Natural killer cell (primary cell): ENCODE data around the gene KRT33B. TPM values are rescaled to one million over a fixed set of nuclear protein-coding genes. Genes with fewer than 3 reads are reported as not detected.

Experiments
- ATAC-seq, 3 donors: fragments of 150-1000 bp in 2 of 3; fragments of 200-7000 bp in 1 of 3; cut with Tn5 transposase; 1 replicate in 1 of 3; 2 replicates in 2 of 3; pipeline ENCODE4 v1.10.0; 2021; ENCODE audit warnings: mild to moderate bottlenecking in 2 of 3, moderate library complexity in 2 of 3
- DNase-seq, 2 donors: peaks; one replicate each; pipeline versions ENCODE4 v3.0.0 to v3.0.0-alpha.2; 2013 to 2021; ENCODE audit warnings: mixed read lengths in 1 of 2
- H3K27ac ChIP-seq: one replicate; pipeline ENCODE4 v1.5.1; 2013; ENCODE audit warnings: mild to moderate bottlenecking, low read length
- H3K27me3 ChIP-seq: one replicate; pipeline ENCODE4 v1.6.1; 2013; ENCODE audit warnings: low read length; ENCODE audit not compliant: control insufficient read depth, insufficient read depth
- H3K36me3 ChIP-seq: one replicate; pipeline ENCODE4 v1.6.1; 2013; ENCODE audit warnings: low read length; ENCODE audit not compliant: control insufficient read depth, insufficient read depth
- H3K4me1 ChIP-seq: one replicate; pipeline ENCODE4 v1.6.1; 2013; ENCODE audit warnings: low read length; ENCODE audit not compliant: control insufficient read depth, insufficient read depth
- H3K4me3 ChIP-seq: one replicate; pipeline ENCODE4 v1.5.1; 2013; ENCODE audit warnings: low read length
- H3K9me3 ChIP-seq: one replicate; pipeline ENCODE4 v1.6.1; 2013; ENCODE audit warnings: low read length; ENCODE audit not compliant: control insufficient read depth, insufficient read depth
- H3K27ac Mint-ChIP-seq, 2 donors: one replicate each; pipeline ENCODE4 v1.8.0; 2022; ENCODE audit warnings: mild to moderate bottlenecking in 2 of 2, mixed read lengths in 2 of 2, moderate library complexity in 1 of 2
- H3K27me3 Mint-ChIP-seq, 2 donors: one replicate each; pipeline ENCODE4 v1.8.0; 2022; ENCODE audit warnings: low read depth in 2 of 2, mixed read lengths in 2 of 2
- H3K36me3 Mint-ChIP-seq: one replicate; pipeline ENCODE4 v1.8.0; 2022; ENCODE audit warnings: mixed read lengths
- H3K4me1 Mint-ChIP-seq, 2 donors: one replicate each; pipeline ENCODE4 v1.8.0; 2022; ENCODE audit warnings: mixed read lengths in 2 of 2
- H3K4me3 Mint-ChIP-seq: one replicate; pipeline ENCODE4 v1.8.0; 2022; ENCODE audit warnings: mild to moderate bottlenecking, moderate library complexity, mixed read lengths
- H3K9me3 Mint-ChIP-seq, 2 donors: one replicate each; pipeline ENCODE4 v1.8.0; 2022; ENCODE audit warnings: mixed read lengths in 2 of 2
- WGBS: methylation state at CpG from one replicate; pipeline ENCODE4 v1.1.7; 2013; ENCODE audit warnings: missing lambda C conversion rate; ENCODE audit not compliant: insufficient coverage; 5-methylcytosine and 5-hydroxymethylcytosine counted together
- intact Hi-C: fragments of 100-400 bp; cut with micrococcal nuclease; formaldehyde crosslinking; loops from one replicate; pipeline ENCODE4 v1.14.2; 2022
- total RNA-seq, 4 donors: library from RNA; stranded (reverse); fragments of 120-200 nt in 1 of 4; gene quantifications; one replicate each; pipeline versions ENCODE4 v1.2.3 to v1.2.4, GENCODE V29; 2013 to 2022
- TF ChIP-seq, protein P1 (sequence below): fragments of 200-600 bp; IDR thresholded peaks from one replicate; pipeline ENCODE4 v1.8.0; 2022; ENCODE audit warnings: antibody characterized with exemption

KRT33B gene
- total RNA-seq, 3 donors from 2014 or later (not counting 1 experiment from before 2014, with no cell fraction given): not detected

DNA sequence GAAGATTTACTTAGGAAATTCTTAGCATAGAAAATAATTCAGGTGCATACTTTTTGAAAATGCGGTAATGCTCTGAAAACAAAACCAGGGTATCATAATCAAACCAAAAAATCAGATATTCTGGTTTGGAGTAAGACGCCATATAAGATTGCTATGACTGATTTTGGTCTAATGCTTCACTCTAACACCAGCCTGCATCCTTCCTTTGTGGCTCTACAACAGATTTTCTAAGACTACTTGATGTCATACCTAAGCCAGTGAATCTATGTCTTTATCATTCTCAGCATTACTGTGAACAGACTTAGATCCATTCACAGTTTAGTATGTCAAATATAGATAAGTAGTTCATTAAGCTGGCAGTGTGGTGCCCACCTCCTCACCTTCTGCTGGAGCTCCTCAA, 590 bp downstream of the KRT33B start:
- no peaks in the 10 kb centered on the region for H3K4me1 ChIP-seq
- intact Hi-C loops: no loop called here
- H3K27me3 ChIP-seq: no peaks in the 10 kb centered on the region
- TF ChIP-seq, protein P1, sequence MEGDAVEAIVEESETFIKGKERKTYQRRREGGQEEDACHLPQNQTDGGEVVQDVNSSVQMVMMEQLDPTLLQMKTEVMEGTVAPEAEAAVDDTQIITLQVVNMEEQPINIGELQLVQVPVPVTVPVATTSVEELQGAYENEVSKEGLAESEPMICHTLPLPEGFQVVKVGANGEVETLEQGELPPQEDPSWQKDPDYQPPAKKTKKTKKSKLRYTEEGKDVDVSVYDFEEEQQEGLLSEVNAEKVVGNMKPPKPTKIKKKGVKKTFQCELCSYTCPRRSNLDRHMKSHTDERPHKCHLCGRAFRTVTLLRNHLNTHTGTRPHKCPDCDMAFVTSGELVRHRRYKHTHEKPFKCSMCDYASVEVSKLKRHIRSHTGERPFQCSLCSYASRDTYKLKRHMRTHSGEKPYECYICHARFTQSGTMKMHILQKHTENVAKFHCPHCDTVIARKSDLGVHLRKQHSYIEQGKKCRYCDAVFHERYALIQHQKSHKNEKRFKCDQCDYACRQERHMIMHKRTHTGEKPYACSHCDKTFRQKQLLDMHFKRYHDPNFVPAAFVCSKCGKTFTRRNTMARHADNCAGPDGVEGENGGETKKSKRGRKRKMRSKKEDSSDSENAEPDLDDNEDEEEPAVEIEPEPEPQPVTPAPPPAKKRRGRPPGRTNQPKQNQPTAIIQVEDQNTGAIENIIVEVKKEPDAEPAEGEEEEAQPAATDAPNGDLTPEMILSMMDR: no peak
- ATAC-seq (no peak), DNase-seq (no peak)
- H3K36me3 Mint-ChIP-seq: no peaks in the 10 kb centered on the region
- 67% methylated on average over 1 of the region's 2 CpGs for WGBS
- H3K4me3 Mint-ChIP-seq: no peak overlapping the region
- peaks cover 7 to 23% of the 10 kb centered on the region in 2 donors for H3K27me3 Mint-ChIP-seq
- H3K27ac ChIP-seq: no peak overlapping the region
- no peaks in the 10 kb centered on the region for H3K36me3 ChIP-seq
- no peaks in the 10 kb centered on the region for H3K9me3 Mint-ChIP-seq
- no peaks in the 10 kb centered on the region for H3K4me1 Mint-ChIP-seq
- H3K9me3 ChIP-seq: no peaks in the 10 kb centered on the region
- no peak overlapping the region for H3K4me3 ChIP-seq
- H3K27ac Mint-ChIP-seq: no peak overlapping the region

- Mint-ChIP-seq H3K27me3 (peaks cover 7 to 23% of the 10 kb centered on the region in 2 donors), H3K27ac (no peak overlapping the region), H3K4me1 (no peaks in the 10 kb centered on the region), H3K36me3 (no peaks in the 10 kb centered on the region), H3K9me3 (no peaks in the 10 kb centered on the region), H3K4me3 (no peak overlapping the region)
- WGBS: 94% methylated on average over 10 of the region's 10 CpGs
- ATAC-seq (no peak), DNase-seq (no peak)
- intact Hi-C loops: no loop called here
- H3K9me3 ChIP-seq: no peaks in the 10 kb centered on the region
- TF ChIP-seq, protein P1: no peak
- H3K27me3 ChIP-seq: no peaks in the 10 kb centered on the region
- no peaks in the 10 kb centered on the region for H3K36me3 ChIP-seq
- no peaks in the 10 kb centered on the region for H3K4me1 ChIP-seq
- H3K27ac ChIP-seq: no peak overlapping the region
- no peak overlapping the region for H3K4me3 ChIP-seq
Measured at GRCh38 chr17:41367426-41368075, 2.1 kb downstream of the KRT33B start.

- H3K4me1 Mint-ChIP-seq: no peaks in the 10 kb centered on the region
Measured at GRCh38 chr17:41366070-41366469, 3.5 kb downstream of the KRT33B start.

More at GRCh38 chr17:41366070-41366469, 3.5 kb downstream of the KRT33B start:
- TF ChIP-seq, protein P1: no peak
- no peaks in the 10 kb centered on the region for H3K36me3 Mint-ChIP-seq
- H3K27me3 Mint-ChIP-seq: peaks cover 7 to 32% of the 10 kb centered on the region in 2 donors
- H3K27me3 ChIP-seq: no peaks in the 10 kb centered on the region
- H3K36me3 ChIP-seq: no peaks in the 10 kb centered on the region
- no peak overlapping the region for H3K27ac ChIP-seq
- ATAC-seq: no peak
- H3K27ac Mint-ChIP-seq: no peak overlapping the region
- intact Hi-C loops: no loop called here
- no peak overlapping the region for H3K4me3 Mint-ChIP-seq
- H3K9me3 ChIP-seq: no peaks in the 10 kb centered on the region
- H3K9me3 Mint-ChIP-seq: no peaks in the 10 kb centered on the region
- DNase-seq: no peak
- H3K4me1 ChIP-seq: no peaks in the 10 kb centered on the region
- no peak overlapping the region for H3K4me3 ChIP-seq
